ENCODE data around the gene FXYD5.
"Not testable (repeated sequence)": the region's sequence is repeated elsewhere in the genome, so short reads cannot be mapped to it uniquely, and the experiment has no call there.

The FXYD5 gene

GRCh38 chr19:35169221-35169995 is 14.9 kb downstream of the FXYD5 start:
- intact Hi-C loops (cut with DNase I), result no loop called here
- DNase-seq, result no peak

DNA sequence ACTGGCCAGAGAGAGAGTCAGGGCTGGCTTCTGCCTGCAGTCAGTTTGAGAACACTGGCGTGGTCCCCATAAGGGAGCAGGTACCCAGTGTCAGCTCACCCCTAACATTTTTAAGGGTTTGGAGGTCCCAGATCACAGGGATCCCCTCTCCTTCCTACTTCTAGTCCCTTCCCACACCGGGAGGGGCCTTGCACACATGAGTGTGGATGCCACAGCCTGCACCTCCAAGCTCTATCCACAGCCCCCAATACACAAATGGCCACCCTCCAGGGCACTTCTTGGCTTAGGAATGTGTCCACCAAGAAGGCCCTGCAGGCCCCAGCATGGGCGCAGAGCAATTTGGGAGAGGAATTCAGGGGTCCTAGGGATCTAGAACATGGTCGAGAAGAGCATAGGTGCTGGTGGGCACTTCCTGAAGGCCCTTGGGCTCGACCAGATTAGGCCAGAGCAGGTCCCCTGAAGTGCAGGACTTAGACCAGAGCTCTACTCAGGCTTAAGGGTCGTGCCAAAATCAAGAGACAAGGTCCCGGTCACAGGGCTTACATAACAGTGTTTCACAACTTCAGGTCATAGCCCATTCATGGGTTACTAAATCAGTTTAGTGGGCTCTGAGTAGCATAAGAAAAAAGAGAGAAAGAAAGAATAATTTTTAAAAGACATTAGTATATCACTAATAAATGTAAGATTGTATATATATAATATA is 16.0 kb downstream of the FXYD5 start:
- intact Hi-C loops (cut with DNase I), result no loop called here
- DNase-seq, result no peak

DNA sequence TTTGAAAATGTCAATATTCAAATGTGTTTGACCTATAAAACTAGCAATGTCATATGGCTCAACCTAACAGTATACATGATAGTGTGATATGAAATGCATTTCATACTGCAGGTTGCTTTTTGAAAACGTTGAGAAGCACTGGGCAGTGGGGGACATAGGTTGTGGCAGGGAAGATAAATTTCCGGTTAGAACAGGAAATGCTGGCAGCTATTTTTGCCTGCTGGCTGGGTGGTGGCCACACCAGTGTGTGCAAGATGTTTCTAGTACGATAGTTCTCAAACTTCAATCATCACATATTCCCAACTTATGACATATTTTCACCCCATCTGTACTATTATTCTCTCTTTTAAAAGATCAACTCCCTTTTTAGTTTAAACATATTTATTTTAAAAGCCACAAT is 17.2 kb downstream of the FXYD5 start:
- intact Hi-C loops (cut with DNase I), result no loop called here
- DNase-seq, result no peak

DNA sequence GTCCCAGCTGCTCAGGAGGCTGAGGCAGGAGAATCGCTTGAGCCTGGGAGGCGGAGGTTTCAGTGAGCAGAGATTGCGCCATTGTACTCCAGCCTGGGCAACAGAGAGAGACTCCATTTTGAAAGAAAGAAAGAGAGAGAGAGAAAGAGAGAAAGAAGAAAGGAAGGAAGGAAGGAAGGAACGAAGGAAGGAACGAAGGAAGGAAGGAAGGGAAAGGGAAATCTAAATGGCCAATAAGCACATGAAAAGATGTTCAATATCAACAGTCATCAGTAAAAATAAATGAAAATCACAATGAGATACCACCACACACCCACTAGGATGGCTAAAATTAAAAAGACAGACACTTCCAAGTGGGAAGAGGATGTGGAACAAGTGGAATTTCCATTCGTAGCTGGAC is 19.7 kb downstream of the FXYD5 start:
- intact Hi-C loops (cut with DNase I), result no loop called here
- DNase-seq, result no peak

DNA sequence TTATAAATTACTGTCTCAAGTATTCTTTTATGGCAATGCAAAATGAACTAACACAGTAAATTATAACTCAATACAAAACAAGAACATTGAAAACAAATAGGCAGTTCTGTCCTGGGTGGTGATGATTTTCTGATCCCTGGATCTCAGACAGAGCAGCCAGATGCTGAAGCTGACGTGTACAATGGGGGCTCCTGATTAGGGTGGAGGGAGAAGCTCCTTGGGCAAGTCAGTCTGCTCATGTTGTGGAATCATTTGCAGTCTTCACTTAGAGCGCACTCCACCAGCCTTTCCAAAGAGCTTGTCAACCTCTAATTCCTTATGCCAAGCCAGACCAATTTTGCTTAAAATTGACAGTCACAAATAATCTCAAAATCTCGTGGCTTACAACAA is 21.6 kb downstream of the FXYD5 start:
- no peak for DNase-seq
- intact Hi-C loops (cut with DNase I), result no loop called here

GRCh38 chr19:35177377-35178274 is 23.1 kb downstream of the FXYD5 start:
- DNase-seq, result no peak
- intact Hi-C loops (cut with DNase I), result no loop called here

DNA sequence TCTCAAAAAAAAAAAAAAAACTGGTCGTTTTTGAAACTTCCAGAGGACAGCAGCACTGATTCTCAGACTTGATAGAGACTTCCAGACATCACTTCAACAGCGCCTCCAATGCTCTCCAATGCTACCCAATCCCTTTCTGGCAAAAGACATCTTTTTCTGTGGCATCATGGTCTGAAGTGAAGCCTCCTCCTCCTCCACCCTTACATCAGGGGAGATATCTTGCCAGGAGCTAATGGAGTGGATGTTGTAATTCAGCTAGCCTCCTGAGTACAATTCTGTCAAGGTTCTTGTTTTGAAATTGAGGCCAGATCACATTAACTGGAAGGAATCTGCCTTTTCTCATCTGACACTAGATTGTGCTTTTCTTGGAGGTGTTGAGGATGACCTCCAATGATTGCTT is 24.2 kb downstream of the FXYD5 start:
- no peak for DNase-seq
- intact Hi-C loops (cut with DNase I), result no loop called here

GRCh38 chr19:35179830-35180229 is 25.3 kb downstream of the FXYD5 start:
- DNase-seq, result no peak
- intact Hi-C loops (cut with DNase I), result no loop called here

DNA sequence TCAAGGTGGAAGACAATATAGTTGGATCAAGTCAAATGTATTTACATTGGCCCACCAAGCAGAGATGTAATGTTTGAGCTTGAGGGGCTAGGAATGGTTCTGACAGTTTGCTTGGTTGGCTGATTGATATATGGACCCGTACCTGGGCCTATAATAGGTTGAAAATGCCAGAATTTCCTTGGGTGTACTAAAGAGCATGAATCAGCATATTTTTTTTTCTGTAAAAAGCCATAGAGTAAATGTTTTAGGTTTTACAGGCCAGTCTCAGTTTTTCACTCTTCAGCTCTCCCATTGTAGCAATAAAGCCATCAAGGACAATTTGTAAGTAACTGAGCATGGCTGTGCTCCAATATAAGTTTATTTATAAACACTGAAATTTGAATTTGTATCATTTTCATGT is 26.9 kb downstream of the FXYD5 start:
- intact Hi-C loops (cut with DNase I), result no loop called here
- no peak for DNase-seq

DNA sequence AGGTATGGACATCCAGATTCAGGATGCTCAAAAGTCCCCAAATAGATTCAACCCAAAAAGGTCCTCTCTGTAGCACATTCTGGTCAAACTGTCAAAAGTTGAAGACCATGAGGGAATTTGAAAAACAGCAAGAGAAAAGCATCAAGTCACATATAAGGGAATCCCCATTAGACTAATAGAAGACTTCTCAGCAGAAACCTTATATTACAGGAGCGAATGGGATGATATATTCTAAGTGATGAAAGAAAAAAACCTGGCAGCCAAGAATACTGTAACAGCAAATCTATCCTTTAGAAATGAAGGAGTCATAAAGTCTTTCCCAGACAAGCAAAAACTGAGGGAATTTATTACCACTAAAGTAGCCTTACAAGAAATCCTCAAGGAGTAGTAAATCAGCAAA is 29.7 kb downstream of the FXYD5 start:
- intact Hi-C loops (cut with DNase I), result no loop called here
- DNase-seq, result no peak

GRCh38 chr19:35184884-35185283 is 30.3 kb downstream of the FXYD5 start:
- DNase-seq, result no peak
- intact Hi-C loops (cut with DNase I), result no loop called here

GRCh38 chr19:35194012-35194984 is 39.8 kb downstream of the FXYD5 start:
- DNase-seq, result no peak
- intact Hi-C loops (cut with DNase I), result no loop called here

DNA sequence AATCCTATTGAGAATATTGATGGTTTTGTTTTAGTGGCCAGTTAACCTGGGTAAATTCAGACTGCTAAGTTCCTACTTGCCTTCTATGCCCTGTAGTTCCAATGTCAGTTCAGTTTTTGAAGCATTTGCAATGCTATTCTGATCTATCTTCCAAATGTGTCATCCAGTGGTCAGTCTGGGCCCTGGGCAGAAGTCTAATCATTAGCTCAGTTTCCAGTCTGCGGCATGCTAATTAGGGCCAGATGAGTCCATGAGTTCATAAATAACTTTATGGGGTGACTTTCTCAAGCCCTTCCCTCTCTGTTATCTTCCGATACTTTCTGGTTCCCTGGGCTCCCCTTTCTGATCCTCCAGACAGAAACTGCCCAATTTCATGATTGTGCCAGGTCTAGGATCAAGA is 41.3 kb downstream of the FXYD5 start:
- intact Hi-C loops (cut with DNase I), result no loop called here
- DNase-seq, result no peak

DNA sequence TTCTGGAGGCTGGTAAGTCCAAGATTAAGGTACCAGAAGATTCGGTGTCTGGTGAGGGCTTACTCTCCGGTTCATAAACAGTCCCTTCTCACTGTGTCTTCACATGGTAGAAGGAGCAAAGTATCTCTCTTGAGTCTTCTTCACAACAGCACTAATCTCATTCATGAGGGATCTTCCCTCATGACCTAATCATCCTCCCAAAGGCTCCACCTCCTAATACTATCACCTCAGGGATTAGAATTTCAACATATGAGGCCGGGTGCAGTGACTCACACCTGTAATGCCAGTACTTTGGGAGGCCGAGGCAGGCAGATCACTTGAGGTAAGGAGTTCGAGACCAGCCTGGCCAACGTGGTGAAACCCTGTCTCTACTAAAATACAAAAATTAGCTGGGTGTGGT is 42.3 kb downstream of the FXYD5 start:
- DNase-seq; intact Hi-C loops (cut with DNase I): not testable (repeated sequence)

GRCh38 chr19:35199481-35199880 is 44.9 kb downstream of the FXYD5 start:
- no peak for DNase-seq
- intact Hi-C loops (cut with DNase I), result no loop called here

DNA sequence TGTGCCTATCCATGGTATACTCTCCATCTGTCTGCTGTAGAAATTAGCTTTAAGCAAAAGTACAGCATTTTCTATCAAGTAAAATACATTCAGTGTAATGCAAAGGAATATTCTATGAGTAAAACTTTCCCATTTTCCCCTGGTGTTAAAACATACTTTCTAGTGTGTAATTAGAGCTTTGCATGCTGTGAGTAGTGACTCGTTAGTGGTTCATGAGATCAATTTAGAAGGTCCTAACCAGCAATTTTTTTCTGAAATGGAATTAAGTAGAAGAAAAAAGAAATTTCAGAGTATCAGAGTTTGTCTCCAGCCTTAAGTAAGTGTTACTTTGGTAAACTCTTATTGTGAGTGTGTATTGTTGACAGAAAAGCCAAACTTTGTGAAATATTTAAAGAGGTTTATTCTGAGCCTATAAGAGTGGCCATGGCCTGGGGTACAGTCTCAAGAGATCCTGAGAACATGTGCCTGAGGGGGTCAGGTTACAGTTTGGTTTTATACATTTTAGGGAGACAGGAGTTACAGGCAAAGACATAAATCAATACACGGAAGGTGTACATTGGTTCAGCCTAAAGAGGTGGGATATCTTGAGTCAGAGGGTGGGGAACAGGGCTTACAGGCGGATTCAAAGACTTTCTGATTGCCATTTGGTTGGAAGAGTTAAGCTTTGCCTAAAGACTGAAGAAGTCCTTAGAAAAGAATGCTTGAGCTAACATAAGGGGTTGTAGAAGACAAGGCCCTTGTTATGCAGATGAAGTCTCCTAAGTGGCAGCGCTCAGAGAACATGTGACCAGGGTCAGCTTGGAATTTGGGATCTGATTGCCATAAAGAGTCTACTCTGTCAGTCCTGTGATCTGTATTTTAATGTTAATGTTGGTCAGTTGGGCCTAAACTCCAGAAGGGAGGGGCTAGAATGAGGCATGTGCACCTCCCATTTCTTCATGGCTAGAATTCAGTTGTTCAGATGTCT is 48.5 kb downstream of the FXYD5 start:
- intact Hi-C loops (cut with DNase I), result no loop called here
- no peak for DNase-seq

GRCh38 chr19:35204799-35205732 is 50.5 kb downstream of the FXYD5 start:
- DNase-seq, result no peak
- intact Hi-C loops (cut with DNase I), result no loop called here

Measured in posterior cingulate gyrus (tissue), 11 donors.